GM18907 (cell line): ENCODE data around the gene VAMP8.
"Not testable (repeated sequence)": the region's sequence is repeated elsewhere in the genome, so short reads cannot be mapped to it uniquely, and the experiment has no call there.

Source experiments
- ATAC-seq: cut with Tn5 transposase; IDR thresholded peaks from one replicate; pipeline ENCODE4 v1.9.1; 2021; ENCODE audit warnings: mild to moderate bottlenecking, moderate library complexity; ENCODE audit not compliant: unreplicated experiment

Gene VAMP8

GRCh38 chr2:85597241-85597640 is 19.9 kb downstream of the VAMP8 start:
- no peak for ATAC-seq

- no peak for ATAC-seq
Measured at GRCh38 chr2:85598594-85599340, 21.4 kb downstream of the VAMP8 start.

GRCh38 chr2:85599468-85600234 is 22.3 kb downstream of the VAMP8 start:
- ATAC-seq: no peak

- ATAC-seq: no peak
Measured at GRCh38 chr2:85600235-85600575, 22.8 kb downstream of the VAMP8 start.

- no peak for ATAC-seq
Measured at GRCh38 chr2:85600951-85601770, 23.8 kb downstream of the VAMP8 start.

GRCh38 chr2:85601771-85602475 is 24.5 kb downstream of the VAMP8 start:
- peak; percentile 42 for ATAC-seq

GRCh38 chr2:85602476-85603234 is 25.3 kb downstream of the VAMP8 start, which contains the start of gene TMEM150A:
TSS of gene TMEM150A (minus strand) at chr2:85602698. CDS start at chr2:85601948, 750 bp downstream.
- ATAC-seq: peak; percentile 92

- ATAC-seq: not testable (repeated sequence)
Measured at GRCh38 chr2:85604133-85604444, 26.7 kb downstream of the VAMP8 start.

GRCh38 chr2:85604568-85605339 is 27.4 kb downstream of the VAMP8 start:
- no peak for ATAC-seq

GRCh38 chr2:85605406-85606115 is 28.2 kb downstream of the VAMP8 start:
- ATAC-seq: no peak

GRCh38 chr2:85606116-85606455 is 28.7 kb downstream of the VAMP8 start:
- no peak for ATAC-seq

- ATAC-seq: no peak
Measured at GRCh38 chr2:85607268-85608215, 30.2 kb downstream of the VAMP8 start.

- ATAC-seq: no peak
Measured at GRCh38 chr2:85611217-85611704, 33.9 kb downstream of the VAMP8 start.

GRCh38 chr2:85611705-85612587 is 34.6 kb downstream of the VAMP8 start, which contains the start of gene C2orf68:
TSS of gene C2orf68 (minus strand) at chr2:85612066. CDS start at chr2:85611984, 82 bp downstream.
- ATAC-seq: peak; percentile 76

- no peak for ATAC-seq
Measured at GRCh38 chr2:85613717-85614515, 36.5 kb downstream of the VAMP8 start.

- ATAC-seq: not testable (repeated sequence)
Measured at GRCh38 chr2:85614757-85615156, 37.4 kb downstream of the VAMP8 start.
